ENCODE measurements around the gene GMIP. TPM values are rescaled to one million over a fixed set of nuclear protein-coding genes. Genes with fewer than 3 reads are reported as not detected.

GMIP gene
- polyA plus RNA-seq, 1 of the 3 experiments (the other 2 are of a cell fraction): 6.3 TPM

DNA sequence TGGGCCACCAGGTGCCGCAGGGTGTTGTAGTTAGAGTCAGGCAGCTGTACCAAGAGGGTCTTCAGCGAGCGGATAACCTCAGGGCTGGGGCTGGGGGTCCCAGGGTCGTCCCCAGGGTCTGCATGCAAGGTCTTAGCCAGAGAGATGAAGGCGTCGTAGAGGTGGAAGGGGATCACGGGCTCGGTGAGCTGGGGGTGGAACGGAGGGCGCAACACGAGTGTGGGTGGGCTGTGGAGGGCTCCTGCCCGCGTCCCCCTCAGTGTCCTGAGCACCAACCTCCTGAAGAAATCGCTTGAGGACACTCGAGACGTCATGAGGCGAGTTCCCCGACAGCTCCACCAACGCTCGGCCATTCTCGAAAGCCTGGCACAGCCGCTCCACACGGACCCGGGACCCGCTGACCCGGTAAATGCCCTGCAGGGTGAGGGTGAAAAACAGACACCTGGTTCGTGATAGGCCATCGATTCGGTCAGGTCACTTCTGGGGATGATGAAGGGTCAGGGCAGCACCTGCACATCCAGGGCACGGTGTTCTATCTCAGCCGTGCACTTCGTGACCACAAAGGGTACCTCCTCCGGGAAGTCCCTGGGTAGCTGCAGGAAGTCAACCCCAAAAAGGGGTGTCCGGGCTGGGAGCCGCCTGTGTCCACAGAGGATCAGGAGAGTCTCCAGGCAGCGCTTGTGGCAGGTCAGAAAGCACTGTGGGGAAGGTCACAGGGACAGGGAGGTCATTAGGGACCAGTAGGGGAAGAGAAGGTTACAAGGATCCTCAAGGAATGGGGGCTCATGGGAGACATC lies 8.7 kb downstream of the GMIP start:
- Histone ChIP-seq H3K27ac (ENCODE audit: low read depth in 2 of 2, low read length in 1 of 2) (no peak overlapping the region), H3K27me3 (ENCODE audit: insufficient read depth) (no peaks in the 10 kb centered on the region), H3K9me2 (no peaks in the 10 kb centered on the region), H3K4me3 (ENCODE audit: low read depth in 2 of 2, low read length in 1 of 2) (no peak overlapping the region), H2AFZ (ENCODE audit: low read depth) (no peak overlapping the region), H3K79me2 (ENCODE audit: insufficient read depth) (no peaks in the 10 kb centered on the region), H3K4me1 (ENCODE audit: control insufficient read depth in 1 of 2, insufficient read depth in 2 of 2, low read depth in 1 of 2, low read length in 1 of 2) (no peaks in the 10 kb centered on the region), H3K9me3 (no peaks in the 10 kb centered on the region), H4K20me1 (ENCODE audit: insufficient read depth) (no peaks in the 10 kb centered on the region), H3K9ac (no peak overlapping the region), H3K4me2 (no peak overlapping the region), H3F3A (replicated peaks; ENCODE audit: insufficient read depth) (no peaks in the 10 kb centered on the region), H3K36me3 (replicated peaks in 1 of 2; ENCODE audit: control insufficient read depth in 1 of 2, insufficient read depth in 2 of 2, low read length in 1 of 2) (peaks cover 7 to 17% of the 10 kb centered on the region in 2 experiments)
- ChIA-PET CTCF (interaction anchor here (1.8 to 13.3 kb wide), 3 partner anchors 9 to 103 kb away, joined by 4 to 175 read pairs (median 18); partner anchors contain the start of genes GMIP and YJEFN3), POLR2A (no interaction called here)
- TF ChIP-seq RCOR1 (IDR thresholded peaks at IDR 0.05; ENCODE audit: low read length) (no peak), MEF2A (IDR thresholded peaks at IDR 0.05; ENCODE audit: borderline replicate concordance, low read depth) (no peak), REST (IDR thresholded peaks at IDR 0.05; ENCODE audit: low read depth, low read length) (no peak), JUND (IDR thresholded peaks at IDR 0.05) (no peak), CTCF (IDR thresholded peaks at IDR 0.05) (no peak), FOXJ3 (CRISPR knock-in tag; IDR thresholded peaks at IDR 0.05) (no peak), GATA2 (CRISPR knock-in tag; IDR thresholded peaks at IDR 0.05) (no peak), RFX5 (IDR thresholded peaks at IDR 0.05; ENCODE audit: low read length) (no peak), CHD2 (IDR thresholded peaks at IDR 0.05; ENCODE audit: low read length, partially characterized antibody) (no peak), FOXM1 (IDR thresholded peaks at IDR 0.05; ENCODE audit: low read depth) (no peak), ELF1 (IDR thresholded peaks at IDR 0.05) (no peak)
- TF ChIP-seq, protein P1, sequence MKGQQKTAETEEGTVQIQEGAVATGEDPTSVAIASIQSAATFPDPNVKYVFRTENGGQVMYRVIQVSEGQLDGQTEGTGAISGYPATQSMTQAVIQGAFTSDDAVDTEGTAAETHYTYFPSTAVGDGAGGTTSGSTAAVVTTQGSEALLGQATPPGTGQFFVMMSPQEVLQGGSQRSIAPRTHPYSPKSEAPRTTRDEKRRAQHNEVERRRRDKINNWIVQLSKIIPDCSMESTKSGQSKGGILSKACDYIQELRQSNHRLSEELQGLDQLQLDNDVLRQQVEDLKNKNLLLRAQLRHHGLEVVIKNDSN (IDR thresholded peaks at IDR 0.05; ENCODE audit: borderline replicate concordance, low read depth): no peak
- TF ChIP-seq, protein P2, sequence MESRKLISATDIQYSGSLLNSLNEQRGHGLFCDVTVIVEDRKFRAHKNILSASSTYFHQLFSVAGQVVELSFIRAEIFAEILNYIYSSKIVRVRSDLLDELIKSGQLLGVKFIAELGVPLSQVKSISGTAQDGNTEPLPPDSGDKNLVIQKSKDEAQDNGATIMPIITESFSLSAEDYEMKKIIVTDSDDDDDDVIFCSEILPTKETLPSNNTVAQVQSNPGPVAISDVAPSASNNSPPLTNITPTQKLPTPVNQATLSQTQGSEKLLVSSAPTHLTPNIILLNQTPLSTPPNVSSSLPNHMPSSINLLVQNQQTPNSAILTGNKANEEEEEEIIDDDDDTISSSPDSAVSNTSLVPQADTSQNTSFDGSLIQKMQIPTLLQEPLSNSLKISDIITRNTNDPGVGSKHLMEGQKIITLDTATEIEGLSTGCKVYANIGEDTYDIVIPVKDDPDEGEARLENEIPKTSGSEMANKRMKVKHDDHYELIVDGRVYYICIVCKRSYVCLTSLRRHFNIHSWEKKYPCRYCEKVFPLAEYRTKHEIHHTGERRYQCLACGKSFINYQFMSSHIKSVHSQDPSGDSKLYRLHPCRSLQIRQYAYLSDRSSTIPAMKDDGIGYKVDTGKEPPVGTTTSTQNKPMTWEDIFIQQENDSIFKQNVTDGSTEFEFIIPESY (IDR thresholded peaks at IDR 0.05; ENCODE audit: borderline replicate concordance, low read depth): no peak
- no peak for DNase-seq
- 94% methylated on average over 25 of the region's 36 CpGs for WGBS (ENCODE audit: low lambda C conversion rate)

All from SK-N-SH (cell line).